Testis (tissue), 2 donors: ENCODE data around the gene SPATC1L.
"Not testable (repeated sequence)": the region's sequence is repeated elsewhere in the genome, so short reads cannot be mapped to it uniquely, and the experiment has no call there.

Experiments
- CTCF ChIP-seq, 3 experiments: fragments of 450-650 bp in 2 of 3; fragments of 200-600 bp in 1 of 3; sonication (generic) in 1 of 3; IDR thresholded peaks; one replicate each; pipeline ENCODE4 v1.5.1; 2016 to 2019; ENCODE audit warnings: antibody characterized with exemption in 3 of 3, mild to moderate bottlenecking in 2 of 3, moderate library complexity in 1 of 3
- POLR2A ChIP-seq: fragments of 450-650 bp; IDR thresholded peaks from one replicate; pipeline ENCODE4 v1.6.1; 2017; ENCODE audit warnings: antibody characterized with exemption, mild to moderate bottlenecking, moderate library complexity

DNA sequence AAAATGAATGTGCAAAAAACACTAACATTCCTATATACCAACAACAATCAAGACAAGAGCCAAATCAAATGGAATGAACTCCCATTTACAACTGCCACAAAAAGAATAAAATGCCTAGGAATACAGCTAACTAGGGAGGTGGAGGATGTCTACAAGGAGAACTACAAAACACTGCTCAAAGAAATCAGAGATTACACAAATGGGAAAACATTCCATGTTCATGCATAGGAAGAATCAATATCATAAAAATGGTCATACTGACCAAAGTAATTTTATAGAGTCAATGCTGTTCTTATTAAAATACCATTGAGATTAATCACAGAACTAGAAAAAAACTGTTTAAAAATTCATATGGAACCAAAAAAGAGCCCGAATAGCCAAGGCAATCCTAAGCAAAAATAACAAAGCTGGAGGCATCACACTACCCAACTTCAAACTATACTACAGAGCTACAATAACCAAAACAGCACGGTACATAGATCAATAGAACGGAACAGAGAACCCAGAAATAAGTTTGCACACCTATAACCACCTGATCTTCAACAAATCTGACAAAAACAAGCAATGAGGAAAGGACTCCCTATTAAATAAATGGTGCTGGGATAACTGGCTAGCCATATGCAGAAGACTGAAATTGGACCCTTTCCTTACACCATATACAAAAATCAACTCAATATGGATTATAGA, 7.7 kb downstream of the SPATC1L start:
- not testable (repeated sequence) for TF ChIP-seq CTCF (IDR thresholded peaks at IDR 0.05); POLR2A
